ENCODE measurements around the gene ASS1.
"Not testable (repeated sequence)": the region's sequence is repeated elsewhere in the genome, so short reads cannot be mapped to it uniquely, and the experiment has no call there.

The ASS1 gene

DNA sequence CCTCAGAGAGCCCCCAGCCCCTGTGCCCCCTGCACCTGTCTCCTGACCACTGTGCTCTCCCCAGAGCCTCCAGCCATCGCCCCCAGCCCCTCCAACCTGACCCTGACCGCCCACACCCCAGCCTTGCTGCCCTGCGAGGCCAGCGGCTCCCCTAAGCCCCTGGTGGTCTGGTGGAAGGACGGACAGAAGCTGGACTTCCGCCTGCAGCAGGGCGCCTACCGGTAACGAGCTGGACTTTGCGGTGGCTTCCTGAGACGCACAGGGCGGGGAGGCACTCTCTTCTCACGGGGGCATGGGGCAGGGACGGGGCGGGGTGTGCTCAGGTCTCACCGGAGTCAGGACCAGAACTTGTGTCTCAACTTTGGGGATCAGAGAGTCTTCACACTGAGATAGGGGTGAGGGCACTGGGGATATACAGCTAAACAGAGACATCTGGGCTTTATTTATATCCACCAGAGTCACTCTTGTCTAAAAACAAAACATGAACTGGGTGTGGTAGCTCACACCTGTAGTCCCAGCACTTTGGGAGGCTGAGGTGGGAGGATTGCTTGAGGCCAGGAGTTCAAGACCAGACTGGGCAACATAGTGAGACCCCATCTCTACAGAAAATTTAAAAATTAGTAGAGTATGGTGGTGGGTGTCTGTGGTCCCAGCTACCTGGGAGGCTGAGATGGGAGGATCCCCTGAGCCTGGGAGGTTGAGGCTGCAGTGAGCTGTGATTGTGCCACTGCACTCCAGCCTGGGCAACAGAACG, 46.1 kb upstream of the ASS1 start:
- Histone ChIP-seq H4K20me1 (ENCODE audit: control insufficient read depth, insufficient read depth, low read depth, low read length) (no peaks in the 10 kb centered on the region), H3K9me2 (replicated peaks; ENCODE audit: control insufficient read depth, low read length) (no peaks in the 10 kb centered on the region), H3K4me2 (ENCODE audit: low read length) (no peak overlapping the region), H3F3A (ENCODE audit: control insufficient read depth, insufficient read depth) (no peaks in the 10 kb centered on the region), H3K4me3 (ENCODE audit: low read length) (no peak overlapping the region), H3K27me3 (ENCODE audit: control insufficient read depth, low read length) (no peaks in the 10 kb centered on the region), H3K79me2 (ENCODE audit: control insufficient read depth, low read length) (no peaks in the 10 kb centered on the region), H3K27ac (ENCODE audit: low read depth, low read length) (no peak overlapping the region), H3K36me3 (ENCODE audit: control insufficient read depth, low read length) (no peaks in the 10 kb centered on the region), H3K4me1 (ENCODE audit: control insufficient read depth, low read length) (no peaks in the 10 kb centered on the region), H3K9me3 (ENCODE audit: control insufficient read depth, insufficient read depth, low read length) (no peaks in the 10 kb centered on the region)
- TF ChIP-seq EZH2phosphoT487 (IDR thresholded peaks at IDR 0.05; ENCODE audit: borderline replicate concordance, low read length), result no peak
- TF ChIP-seq, protein P1, sequence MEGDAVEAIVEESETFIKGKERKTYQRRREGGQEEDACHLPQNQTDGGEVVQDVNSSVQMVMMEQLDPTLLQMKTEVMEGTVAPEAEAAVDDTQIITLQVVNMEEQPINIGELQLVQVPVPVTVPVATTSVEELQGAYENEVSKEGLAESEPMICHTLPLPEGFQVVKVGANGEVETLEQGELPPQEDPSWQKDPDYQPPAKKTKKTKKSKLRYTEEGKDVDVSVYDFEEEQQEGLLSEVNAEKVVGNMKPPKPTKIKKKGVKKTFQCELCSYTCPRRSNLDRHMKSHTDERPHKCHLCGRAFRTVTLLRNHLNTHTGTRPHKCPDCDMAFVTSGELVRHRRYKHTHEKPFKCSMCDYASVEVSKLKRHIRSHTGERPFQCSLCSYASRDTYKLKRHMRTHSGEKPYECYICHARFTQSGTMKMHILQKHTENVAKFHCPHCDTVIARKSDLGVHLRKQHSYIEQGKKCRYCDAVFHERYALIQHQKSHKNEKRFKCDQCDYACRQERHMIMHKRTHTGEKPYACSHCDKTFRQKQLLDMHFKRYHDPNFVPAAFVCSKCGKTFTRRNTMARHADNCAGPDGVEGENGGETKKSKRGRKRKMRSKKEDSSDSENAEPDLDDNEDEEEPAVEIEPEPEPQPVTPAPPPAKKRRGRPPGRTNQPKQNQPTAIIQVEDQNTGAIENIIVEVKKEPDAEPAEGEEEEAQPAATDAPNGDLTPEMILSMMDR (IDR thresholded peaks at IDR 0.05; ENCODE audit: low read depth, low read length, poor library complexity, severe bottlenecking), result no peak

DNA sequence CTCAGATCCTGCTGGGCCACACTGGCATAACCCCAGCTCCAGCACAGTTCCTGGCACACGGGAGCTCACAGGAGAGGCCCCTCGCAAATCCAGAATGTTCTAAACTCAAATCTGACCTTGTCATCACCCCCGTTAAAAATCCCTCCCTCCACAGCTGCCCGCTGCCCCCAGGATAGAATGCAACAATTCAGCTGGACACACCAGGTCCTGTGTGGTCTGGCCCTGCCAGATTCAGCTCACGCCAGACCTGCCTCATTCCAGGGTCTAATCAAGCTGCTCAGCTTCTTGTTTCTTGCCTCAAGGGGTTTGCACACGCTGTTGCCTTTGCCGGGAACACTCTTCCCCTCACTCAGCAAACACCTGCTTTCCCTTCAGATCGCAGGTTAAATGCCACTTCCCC, 45.0 kb upstream of the ASS1 start:
- no peaks in the 10 kb centered on the region for H3K36me3 ChIP-seq (ENCODE audit: control insufficient read depth, low read length)
- H3F3A ChIP-seq (ENCODE audit: control insufficient read depth, insufficient read depth), result no peaks in the 10 kb centered on the region
- no peaks in the 10 kb centered on the region for H3K27me3 ChIP-seq (ENCODE audit: control insufficient read depth, low read length)
- no peak overlapping the region for H3K27ac ChIP-seq (ENCODE audit: low read depth, low read length)
- no peaks in the 10 kb centered on the region for H3K9me3 ChIP-seq (ENCODE audit: control insufficient read depth, insufficient read depth, low read length)
- no peak overlapping the region for H3K4me2 ChIP-seq (ENCODE audit: low read length)
- TF ChIP-seq, protein P1 (IDR thresholded peaks at IDR 0.05; ENCODE audit: low read depth, low read length, poor library complexity, severe bottlenecking), result no peak
- no peak for TF ChIP-seq EZH2phosphoT487 (IDR thresholded peaks at IDR 0.05; ENCODE audit: borderline replicate concordance, low read length)
- H3K4me1 ChIP-seq (ENCODE audit: control insufficient read depth, low read length), result no peaks in the 10 kb centered on the region
- H3K9me2 ChIP-seq (replicated peaks; ENCODE audit: control insufficient read depth, low read length), result no peaks in the 10 kb centered on the region
- no peaks in the 10 kb centered on the region for H3K79me2 ChIP-seq (ENCODE audit: control insufficient read depth, low read length)
- H4K20me1 ChIP-seq (ENCODE audit: control insufficient read depth, insufficient read depth, low read depth, low read length), result no peaks in the 10 kb centered on the region
- no peak overlapping the region for H3K4me3 ChIP-seq (ENCODE audit: low read length)

DNA sequence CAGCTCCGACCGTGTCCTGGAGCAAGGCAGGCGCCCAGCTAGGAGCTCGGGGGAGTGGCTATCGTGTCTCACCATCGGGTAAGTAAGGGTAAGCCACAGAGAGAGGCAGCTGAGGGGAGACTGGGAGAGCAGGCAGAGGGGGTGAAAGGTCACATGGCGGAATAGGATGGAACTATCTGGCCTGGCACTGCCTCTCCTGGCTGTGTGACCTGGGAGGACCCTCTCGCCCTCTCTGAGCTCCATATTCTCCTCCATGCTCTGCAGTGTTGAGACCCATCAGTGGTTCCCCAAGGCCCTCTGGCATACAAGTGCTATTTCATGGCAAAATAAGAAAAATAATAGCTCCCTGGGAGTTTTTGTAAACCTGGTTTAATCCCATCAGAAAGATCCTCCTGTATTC, 43.9 kb upstream of the ASS1 start:
- Histone ChIP-seq H3K79me2 (ENCODE audit: control insufficient read depth, low read length) (no peaks in the 10 kb centered on the region), H3K27ac (ENCODE audit: low read depth, low read length) (no peak overlapping the region), H3K4me1 (ENCODE audit: control insufficient read depth, low read length) (no peaks in the 10 kb centered on the region), H3K36me3 (ENCODE audit: control insufficient read depth, low read length) (no peaks in the 10 kb centered on the region), H4K20me1 (ENCODE audit: control insufficient read depth, insufficient read depth, low read depth, low read length) (no peaks in the 10 kb centered on the region), H3K4me2 (ENCODE audit: low read length) (no peak overlapping the region), H3K9me3 (ENCODE audit: control insufficient read depth, insufficient read depth, low read length) (no peaks in the 10 kb centered on the region), H3K9me2 (replicated peaks; ENCODE audit: control insufficient read depth, low read length) (no peaks in the 10 kb centered on the region), H3F3A (ENCODE audit: control insufficient read depth, insufficient read depth) (no peaks in the 10 kb centered on the region), H3K27me3 (ENCODE audit: control insufficient read depth, low read length) (no peaks in the 10 kb centered on the region), H3K4me3 (ENCODE audit: low read length) (no peak overlapping the region)
- TF ChIP-seq, protein P1 (IDR thresholded peaks at IDR 0.05; ENCODE audit: low read depth, low read length, poor library complexity, severe bottlenecking), result no peak
- no peak for TF ChIP-seq EZH2phosphoT487 (IDR thresholded peaks at IDR 0.05; ENCODE audit: borderline replicate concordance, low read length)

DNA sequence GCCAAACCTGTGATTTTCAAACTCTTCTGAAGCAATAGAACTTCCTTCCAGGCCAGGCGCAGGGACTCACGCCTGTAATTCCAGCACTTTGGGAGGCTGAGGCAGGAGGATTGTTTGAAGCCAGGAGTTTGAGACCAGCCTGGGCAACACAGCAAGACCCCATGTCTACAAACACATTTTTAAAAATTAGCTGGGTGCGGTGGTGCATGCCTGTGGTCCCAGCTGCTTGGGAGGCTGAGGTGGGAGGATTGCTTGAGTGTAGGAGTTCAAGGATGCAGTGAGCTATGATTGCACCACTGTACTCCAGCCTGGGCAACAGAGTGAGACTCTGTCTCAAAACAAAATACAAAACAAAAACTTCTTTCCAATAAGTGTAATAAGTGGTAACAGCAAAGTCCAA, 43.0 kb upstream of the ASS1 start:
- not testable (repeated sequence) for H3K9me2 ChIP-seq (replicated peaks; ENCODE audit: control insufficient read depth, low read length); H3K36me3 ChIP-seq (ENCODE audit: control insufficient read depth, low read length); H3K4me1 ChIP-seq (ENCODE audit: control insufficient read depth, low read length); H3K4me3 ChIP-seq (ENCODE audit: low read length); H3K27me3 ChIP-seq (ENCODE audit: control insufficient read depth, low read length); H3K4me2 ChIP-seq (ENCODE audit: low read length); H3K9me3 ChIP-seq (ENCODE audit: control insufficient read depth, insufficient read depth, low read length); H3K79me2 ChIP-seq (ENCODE audit: control insufficient read depth, low read length); H3K27ac ChIP-seq (ENCODE audit: low read depth, low read length); H3F3A ChIP-seq (ENCODE audit: control insufficient read depth, insufficient read depth); H4K20me1 ChIP-seq (ENCODE audit: control insufficient read depth, insufficient read depth, low read depth, low read length)
